ENCODE measurements around the gene NPM1. TPM values are rescaled to one million over a fixed set of nuclear protein-coding genes. Genes with fewer than 3 reads are reported as not detected.

The NPM1 gene
- total and polyA plus RNA-seq, 2 of the 13 experiments (the other 11 are each of a cell fraction or from before 2014, with no cell fraction given), result 2,047 to 3,353 TPM

GRCh38 chr5:171401167-171401947 is 13.7 kb downstream of the NPM1 start:
- no peak for TF ChIP-seq ZNF501 (CRISPR knock-in tag; IDR thresholded peaks at IDR 0.05)
- no peak for TF ChIP-seq RELA (CRISPR knock-in tag; IDR thresholded peaks at IDR 0.05)
- TF ChIP-seq ZNF614 (CRISPR knock-in tag; IDR thresholded peaks at IDR 0.05; ENCODE audit: borderline replicate concordance), result no peak
- no peak for TF ChIP-seq ZNF335 (CRISPR knock-in tag; IDR thresholded peaks at IDR 0.05)
- no peak for TF ChIP-seq E2F5 (CRISPR knock-in tag; conservative IDR thresholded peaks at IDR 0.05)
- TF ChIP-seq ZGPAT (CRISPR knock-in tag; IDR thresholded peaks at IDR 0.05), result no peak
- TF ChIP-seq SMARCE1 (IDR thresholded peaks at IDR 0.05; ENCODE audit: borderline replicate concordance), result no peak
- no peak for TF ChIP-seq ZNF280D (CRISPR knock-in tag; IDR thresholded peaks at IDR 0.05)
- no peak for TF ChIP-seq ZSCAN29 (CRISPR knock-in tag; conservative IDR thresholded peaks at IDR 0.05)
- 0 out of 2 replicates have a peak, but pooled peaks have one; percentile 61 for TF ChIP-seq POLR2AphosphoS2 (IDR thresholded peaks at IDR 0.05; ENCODE audit: low read depth, low read length)
- TF ChIP-seq RBM22 (optimal IDR thresholded peaks at IDR 0.05; ENCODE audit: low read length), result peak; percentile 96
- TF ChIP-seq ZNF710 (CRISPR knock-in tag; IDR thresholded peaks at IDR 0.05; ENCODE audit: borderline replicate concordance), result no peak
- TF ChIP-seq MATR3 (CRISPR knock-in tag; IDR thresholded peaks at IDR 0.05), result no peak
- TF ChIP-seq SSRP1 (CRISPR knock-in tag; IDR thresholded peaks at IDR 0.05), result 0 out of 2 replicates have a peak, but pooled peaks have one; percentile 23
- TF ChIP-seq YY1 (IDR thresholded peaks at IDR 0.05; ENCODE audit: insufficient read depth, insufficient replicate concordance, low read depth, low read length), result no peak
- no peak for TF ChIP-seq KLF12 (CRISPR knock-in tag; IDR thresholded peaks at IDR 0.05; ENCODE audit: borderline replicate concordance)
- WGBS (ENCODE audit: low lambda C conversion rate), result 98% methylated on average over 12 of the region's 13 CpGs
- intact Hi-C loops (cut with micrococcal nuclease; ENCODE audit: unreplicated experiment) (no loop called here), in situ Hi-C loops (cut with HindIII; ENCODE audit: extremely low pct_ligation_motif_present, low pct_unique_long_range_greater_than_20kb) (no loop called here)
- peaks cover 28 to 66% of the 10 kb centered on the region in 2 experiments for H3K36me3 ChIP-seq (replicated peaks in 1 of 2; ENCODE audit: control insufficient read depth in 1 of 2, insufficient read depth in 2 of 2, low read length in 2 of 2)
- ATAC-seq, result peak; percentile 5; the same call in 2 of the 3 replicates
- peaks cover 61% of the 10 kb centered on the region for H3K4me1 ChIP-seq (ENCODE audit: insufficient read depth, low read length)
- H3K4me3 ChIP-seq (replicated peaks in 1 of 3; ENCODE audit: insufficient read depth in 1 of 3, low read depth in 2 of 3, low read length in 3 of 3), result no peak overlapping the region
- ChIA-PET POLR2A (no interaction called here), CTCF (ENCODE audit: low intra/inter-chr PET ratio, low total read pairs) (no interaction called here)
- peaks cover 71% of the 10 kb centered on the region for H3K79me2 ChIP-seq (ENCODE audit: insufficient read depth, low read length)
- H3K4me2 ChIP-seq (ENCODE audit: low read depth, low read length), result no peak overlapping the region
- H3K27ac ChIP-seq (ENCODE audit: extremely low read length, insufficient read depth, low read length), result no peak overlapping the region
- no peak for DNase-seq (ENCODE audit: low spot score)
- H4K20me1 ChIP-seq (ENCODE audit: insufficient read depth, low read length), result peaks cover 73% of the 10 kb centered on the region
- H2AFZ ChIP-seq (ENCODE audit: low read length), result no peak overlapping the region
- no peaks in the 10 kb centered on the region for H3K9me3 ChIP-seq (ENCODE audit: low read length)
- no peak overlapping the region for H3K9ac ChIP-seq (ENCODE audit: insufficient read depth, low read depth, low read length)
- no peak for FAIRE-seq
- BruUV-seq (replicated peaks), result no TSS peak
- no peaks in the 10 kb centered on the region for H3K27me3 ChIP-seq (ENCODE audit: control insufficient read depth in 1 of 2, insufficient read depth in 2 of 2, low read length in 2 of 2)

Measured in HepG2 (cell line).